GM18502 (cell line): ENCODE data around the gene CASZ1.

Source experiments
- ATAC-seq: cut with Tn5 transposase; IDR thresholded peaks from one replicate; pipeline ENCODE4 v1.9.1; 2021; ENCODE audit warnings: mild to moderate bottlenecking; ENCODE audit not compliant: unreplicated experiment, poor library complexity

CASZ1 gene

DNA sequence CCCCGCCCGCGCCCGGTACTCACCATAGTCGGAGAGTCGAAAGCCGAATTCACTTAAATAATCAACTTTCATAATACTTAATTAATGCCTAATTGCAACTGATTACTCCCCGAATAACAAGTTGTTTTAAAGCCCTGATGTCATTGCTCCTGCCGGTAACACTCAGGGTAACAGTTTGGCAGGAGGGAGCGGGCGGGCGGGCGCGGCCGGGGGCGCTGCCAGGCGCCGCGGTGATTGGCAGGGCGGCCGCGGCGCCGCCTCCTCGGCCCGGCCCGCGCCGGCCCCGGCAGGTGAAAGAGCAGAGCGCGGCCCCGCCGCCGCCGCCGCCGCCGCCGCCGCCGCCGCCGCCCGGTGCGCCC, 102.2 kb downstream of the CASZ1 start:
- peak; percentile 40 for ATAC-seq

DNA sequence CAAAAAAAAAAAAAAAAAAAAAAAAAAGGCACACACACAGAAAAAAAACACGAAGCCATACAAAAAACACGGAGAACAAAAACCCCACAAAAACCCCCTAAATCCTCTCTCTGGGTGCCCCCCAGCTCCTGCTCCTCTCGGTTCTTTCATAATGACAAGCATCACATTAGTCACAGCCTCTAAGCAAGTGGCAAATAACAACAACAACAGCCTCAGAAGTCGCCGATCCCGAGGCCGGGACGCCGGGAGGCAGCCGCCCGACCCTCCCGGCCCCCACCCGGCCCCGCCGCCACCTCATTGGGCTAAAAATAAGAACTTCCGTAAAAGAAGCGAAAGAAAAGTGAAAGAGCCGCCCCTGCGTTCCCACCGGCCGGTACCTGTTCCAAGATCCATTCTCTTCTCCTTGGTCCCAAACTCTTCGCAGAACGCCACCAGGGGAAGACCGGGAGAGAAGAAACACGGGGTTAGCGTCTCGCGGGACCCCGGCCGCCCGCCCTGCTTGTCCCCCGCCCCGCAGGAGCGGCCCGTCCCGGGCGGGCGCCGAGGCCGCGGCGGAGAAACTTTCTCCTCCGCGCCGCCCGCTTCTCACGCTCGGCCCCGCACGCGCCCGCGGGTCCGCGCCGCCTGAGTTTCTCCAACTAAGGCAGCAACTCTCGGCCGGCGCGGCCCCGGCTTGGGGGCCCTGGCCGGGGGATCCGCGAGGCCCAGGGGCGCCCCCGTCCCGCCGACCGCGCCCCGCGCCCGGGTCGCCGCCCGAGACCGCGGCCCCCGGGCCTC, 102.8 kb downstream of the CASZ1 start:
- ATAC-seq = peak; percentile 28

DNA sequence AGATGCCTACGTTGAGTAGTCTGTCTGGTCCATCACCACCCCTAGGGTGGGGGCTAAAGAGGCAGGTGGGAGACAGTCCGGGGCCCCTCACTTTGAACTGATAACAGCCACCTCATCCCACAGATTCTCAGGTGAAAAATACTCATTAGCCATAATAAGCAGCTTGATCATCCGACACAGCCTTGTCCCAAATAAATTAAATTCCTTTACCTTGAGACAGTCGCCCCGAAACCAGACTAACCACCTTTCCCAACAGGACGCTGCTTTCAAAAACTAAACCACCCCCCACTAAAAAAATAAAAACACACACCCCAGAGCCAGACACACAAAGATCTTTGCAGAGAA, 103.3 kb downstream of the CASZ1 start:
- ATAC-seq = no peak

DNA sequence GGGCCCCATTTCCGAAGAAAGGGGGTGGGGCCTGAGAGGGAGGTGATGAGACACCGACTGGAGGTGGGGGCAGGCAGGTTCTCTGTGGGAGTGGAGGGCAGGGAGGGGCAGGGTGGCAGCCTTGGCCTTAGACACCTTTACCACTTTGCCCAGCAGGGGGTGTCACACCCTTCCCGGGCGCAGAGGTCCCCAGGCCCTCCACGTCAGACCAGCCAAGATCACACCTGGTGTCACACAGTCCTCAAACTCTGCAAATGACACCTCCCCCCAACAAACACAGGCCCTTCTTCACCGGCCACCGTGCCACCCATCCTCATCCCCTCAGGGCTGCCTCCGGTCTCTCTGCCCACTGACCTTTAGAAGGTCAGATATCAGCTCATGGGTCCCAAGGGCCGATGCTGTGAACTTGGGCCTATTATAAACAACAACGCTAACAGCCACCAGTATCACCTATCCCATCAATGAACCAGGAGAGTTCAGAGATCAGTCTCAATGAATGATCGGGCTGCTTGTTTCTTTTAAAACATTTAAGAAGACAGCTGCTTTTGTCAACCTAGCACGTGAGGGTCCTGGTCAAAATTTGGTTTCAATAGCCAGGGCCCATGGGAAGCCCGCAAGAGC, 103.9 kb downstream of the CASZ1 start:
- ATAC-seq = no peak

DNA sequence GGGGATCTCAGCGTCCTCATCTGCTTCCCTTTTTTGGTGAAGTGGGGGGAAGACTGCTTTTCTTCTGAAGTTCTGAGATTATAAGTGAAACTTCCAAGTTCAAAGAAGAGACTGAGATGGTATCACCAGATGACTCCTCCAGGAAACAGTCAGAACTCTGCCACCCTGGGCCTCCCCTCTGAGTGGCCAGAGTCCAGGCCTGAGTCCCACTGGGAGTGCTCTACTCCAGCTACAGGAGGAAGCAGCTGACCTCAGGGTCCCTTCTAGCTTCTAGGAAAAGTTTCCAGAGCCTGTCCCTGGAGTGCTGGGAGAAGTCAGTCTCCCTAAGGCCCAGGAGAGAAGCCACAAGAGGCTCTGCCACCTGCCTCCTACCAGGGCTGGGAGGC, 104.7 kb downstream of the CASZ1 start:
- no peak for ATAC-seq

DNA sequence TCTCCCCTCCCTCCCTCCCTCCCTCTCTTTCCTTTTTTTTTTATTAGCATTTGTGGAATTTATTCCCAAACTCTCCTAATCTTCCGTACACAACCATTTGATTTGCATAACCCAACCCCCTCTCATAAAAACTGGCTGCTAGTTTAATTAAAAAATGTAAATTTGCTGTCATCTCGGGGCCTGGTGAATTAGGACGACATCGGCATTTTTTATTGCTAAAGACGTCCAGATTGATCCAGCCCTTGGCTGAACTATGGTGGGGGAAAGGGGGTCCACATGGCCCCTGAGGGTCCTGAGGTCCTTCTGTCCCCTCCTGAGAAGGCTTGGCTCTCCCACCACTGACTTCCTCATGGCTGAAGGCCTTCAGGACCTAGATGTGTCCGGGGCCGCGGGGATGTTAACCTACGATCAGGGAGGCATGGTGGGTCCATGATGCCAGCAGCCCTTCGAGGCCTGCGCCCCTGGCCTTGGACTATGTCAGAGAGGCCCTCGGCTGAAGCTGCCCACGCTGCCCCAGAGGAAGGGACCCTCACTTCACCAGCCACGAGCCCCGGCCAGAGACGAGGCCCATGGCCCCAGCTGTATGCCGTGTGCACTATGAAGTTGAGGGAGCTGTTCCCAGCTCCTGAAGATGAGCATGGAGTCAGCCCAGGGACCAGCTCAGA, 105.2 kb downstream of the CASZ1 start:
- ATAC-seq = no peak

DNA sequence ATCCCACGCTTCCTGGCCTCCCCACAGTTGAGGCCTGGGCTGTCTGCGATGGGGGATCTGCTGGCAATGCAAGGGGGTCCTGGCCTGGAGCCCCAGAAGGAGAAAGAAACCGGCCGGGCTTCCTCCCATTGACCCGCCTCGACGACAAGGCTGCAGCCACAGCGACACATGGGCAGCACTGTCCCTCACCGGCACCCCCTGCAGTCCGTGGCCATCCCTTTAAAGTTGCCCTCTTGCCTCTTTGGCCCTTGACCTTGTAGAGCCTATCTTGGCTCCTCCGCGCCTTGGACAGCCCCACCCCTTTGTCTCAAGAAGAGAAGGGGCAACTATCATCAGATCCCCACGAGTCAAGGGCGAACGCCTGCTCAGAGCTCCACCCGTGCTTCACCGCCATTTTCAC, 106.0 kb downstream of the CASZ1 start:
- no peak for ATAC-seq

DNA sequence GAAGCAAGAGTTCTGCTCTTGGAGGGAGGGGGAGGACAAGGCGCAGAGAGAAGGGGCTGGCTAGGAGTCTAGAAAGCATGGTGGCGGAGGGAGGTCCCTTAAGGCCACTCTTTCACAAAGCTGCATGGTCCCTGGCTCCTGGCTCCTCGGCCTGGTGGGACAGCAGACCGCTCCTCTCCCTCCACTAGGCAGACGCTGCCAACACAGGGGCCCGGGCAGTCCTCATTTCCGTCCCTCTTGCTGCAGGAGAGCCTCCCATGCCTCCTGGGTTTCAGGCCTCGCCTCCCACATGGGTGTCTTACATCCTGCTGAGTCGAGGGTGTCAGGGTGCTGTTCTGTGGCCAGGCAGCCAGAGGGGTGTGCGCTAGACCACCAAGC, 108.0 kb downstream of the CASZ1 start:
- ATAC-seq = no peak

DNA sequence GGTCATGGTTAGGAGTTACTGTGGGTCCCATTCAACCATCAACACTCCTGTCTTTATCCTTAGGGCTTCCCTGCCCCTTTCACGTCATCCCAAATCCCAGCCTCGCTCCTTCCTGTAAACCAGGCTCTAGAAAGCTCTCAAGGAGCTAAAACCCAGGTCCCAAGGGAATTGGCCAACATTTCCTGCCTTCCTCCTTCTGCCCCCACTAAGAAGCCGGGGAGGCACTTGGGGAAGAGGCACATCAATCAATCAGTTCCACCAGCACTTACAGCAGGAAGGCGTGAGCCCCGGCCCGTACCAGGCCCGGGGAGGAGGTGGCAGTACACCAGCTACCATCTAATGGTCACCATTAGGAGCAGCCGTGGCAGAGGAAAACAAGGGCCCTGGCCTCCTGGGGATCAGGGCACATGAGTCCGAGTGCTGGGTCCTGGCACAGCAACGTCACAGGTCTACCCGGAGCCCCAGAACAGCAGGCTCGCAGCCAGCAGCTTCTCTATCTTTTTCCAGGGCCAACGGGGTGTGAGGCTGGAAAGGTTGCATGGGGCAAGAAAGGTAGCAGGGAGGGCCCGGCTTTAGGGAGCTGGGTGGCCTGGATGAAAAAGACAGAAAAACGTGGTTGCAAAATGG, 108.6 kb downstream of the CASZ1 start:
- ATAC-seq = no peak

DNA sequence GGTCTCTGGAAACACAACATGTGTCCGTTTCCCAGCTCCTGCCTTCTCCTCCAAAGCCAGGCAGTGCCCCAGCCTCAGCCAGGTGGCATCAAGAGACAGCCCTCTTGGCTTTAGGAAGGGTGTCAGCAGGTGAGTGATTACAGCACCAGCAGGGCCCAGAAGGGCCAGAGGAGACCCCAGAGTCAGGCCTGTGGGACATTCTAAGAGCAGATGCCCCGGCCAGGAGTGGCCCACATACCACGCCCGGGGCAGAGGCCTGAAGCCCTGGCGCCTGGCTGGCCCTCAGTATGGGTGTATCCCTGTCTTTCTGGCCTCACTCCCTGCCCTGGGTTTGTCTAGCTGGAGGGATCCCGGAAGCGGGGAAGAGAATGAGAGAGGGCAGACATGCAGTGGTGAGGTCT, 109.2 kb downstream of the CASZ1 start:
- no peak for ATAC-seq

DNA sequence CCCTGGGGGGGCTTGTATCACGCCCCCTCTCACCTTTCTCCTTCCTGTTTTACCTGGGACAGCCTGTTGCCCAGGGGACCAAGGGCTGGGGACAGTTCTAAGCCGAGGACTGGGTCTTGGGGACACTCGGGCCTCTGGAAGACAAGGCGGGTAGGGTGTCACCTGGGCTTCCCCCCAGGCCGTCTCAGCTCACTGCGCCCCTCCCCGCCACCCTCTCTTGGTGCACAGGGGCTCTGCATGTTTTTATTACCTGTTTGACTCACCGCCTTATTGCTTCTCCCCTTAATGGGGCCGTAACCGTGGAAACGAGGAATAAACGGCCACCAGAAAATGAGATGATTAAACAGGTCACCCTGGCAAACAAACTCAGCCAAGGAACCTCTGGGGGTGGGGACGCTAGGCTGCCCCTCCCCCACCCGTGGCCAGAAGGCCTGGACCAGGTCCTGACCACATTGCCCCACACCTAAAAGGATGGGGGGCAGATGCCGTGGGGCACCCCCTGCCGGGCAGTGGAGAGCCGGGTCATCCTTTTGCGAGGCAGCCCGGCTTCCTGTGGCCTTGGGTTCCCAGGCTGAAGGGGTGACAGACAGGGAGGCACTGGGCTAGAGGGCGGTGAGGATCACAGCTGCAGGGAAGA, 109.9 kb downstream of the CASZ1 start:
- no peak for ATAC-seq

DNA sequence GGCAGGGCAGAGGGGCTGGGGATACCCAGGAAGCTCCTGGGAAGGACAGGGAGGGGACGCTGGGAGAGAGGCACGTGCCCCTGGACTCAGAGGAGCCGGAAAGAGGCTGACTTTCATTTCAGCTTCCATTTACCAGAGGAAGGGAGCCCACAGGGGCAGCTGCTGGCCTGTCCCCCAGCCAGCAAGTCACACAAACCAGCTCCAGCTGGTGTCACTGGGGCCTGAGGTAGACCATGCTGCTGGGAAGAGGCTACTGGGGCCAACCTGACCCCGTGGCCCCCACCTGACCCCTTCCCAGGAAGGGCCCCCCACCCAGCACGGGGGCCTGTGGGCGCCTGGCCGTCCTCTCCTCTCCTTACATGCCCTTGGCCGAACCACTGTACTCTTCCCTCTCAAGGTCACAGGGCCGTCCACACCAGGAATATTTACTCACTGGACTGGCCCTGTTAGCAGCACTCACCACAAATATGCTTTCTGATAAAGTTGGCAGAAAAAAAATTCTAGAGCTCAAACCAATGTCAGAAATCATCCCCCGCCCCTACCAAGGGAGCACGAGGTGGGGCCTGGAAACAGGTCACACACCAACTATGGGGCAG, 110.5 kb downstream of the CASZ1 start:
- no peak for ATAC-seq

DNA sequence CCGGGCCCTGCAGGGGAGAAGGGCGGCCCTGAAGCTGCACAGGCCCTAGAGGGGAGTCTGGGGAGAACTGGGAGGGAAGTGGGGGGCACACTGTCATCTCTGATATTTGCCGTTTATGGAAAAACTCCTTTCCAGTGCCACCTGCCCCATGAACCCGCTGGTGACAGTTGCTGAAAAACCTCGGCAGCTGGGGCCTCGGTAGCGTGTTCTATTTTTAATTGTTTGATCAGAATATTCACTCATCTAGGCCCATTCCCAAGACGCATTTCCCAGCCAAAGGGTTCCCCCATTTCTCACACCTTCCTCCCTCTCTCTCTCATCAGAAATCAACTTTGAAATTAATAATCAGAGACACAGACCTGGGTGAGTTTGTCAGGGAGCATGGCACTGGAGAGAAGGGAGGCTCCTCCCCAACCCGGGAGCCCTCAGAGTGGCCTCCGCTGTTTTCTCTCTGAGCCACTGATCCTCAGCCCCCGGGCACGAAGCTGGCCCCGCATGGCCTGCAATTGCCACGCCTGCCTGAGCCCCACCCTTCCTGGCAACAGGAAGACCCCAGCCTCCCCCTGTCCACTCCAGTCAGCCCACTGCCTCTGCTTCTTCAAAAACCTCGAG, 111.1 kb downstream of the CASZ1 start:
- ATAC-seq = no peak

DNA sequence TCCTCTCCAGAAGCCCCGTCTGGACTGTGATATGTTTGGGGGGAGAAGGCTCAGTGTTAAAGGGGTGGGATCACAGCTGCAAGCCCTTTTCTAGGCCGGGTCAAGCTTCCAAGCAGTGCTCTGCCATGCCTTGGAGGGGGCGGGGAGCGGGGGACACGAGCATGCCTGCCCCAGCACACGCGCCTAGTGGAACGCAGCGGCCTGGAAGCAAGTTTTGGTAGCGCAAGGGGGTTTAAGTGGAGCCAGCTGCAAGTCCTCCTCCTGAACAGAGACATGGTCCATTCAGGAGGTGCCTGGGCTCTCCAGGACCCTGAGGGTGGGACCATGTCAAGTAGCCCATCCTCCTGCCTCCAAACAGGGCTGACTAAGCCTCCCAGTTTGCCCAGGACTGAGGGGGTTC, 112.2 kb downstream of the CASZ1 start:
- no peak for ATAC-seq

DNA sequence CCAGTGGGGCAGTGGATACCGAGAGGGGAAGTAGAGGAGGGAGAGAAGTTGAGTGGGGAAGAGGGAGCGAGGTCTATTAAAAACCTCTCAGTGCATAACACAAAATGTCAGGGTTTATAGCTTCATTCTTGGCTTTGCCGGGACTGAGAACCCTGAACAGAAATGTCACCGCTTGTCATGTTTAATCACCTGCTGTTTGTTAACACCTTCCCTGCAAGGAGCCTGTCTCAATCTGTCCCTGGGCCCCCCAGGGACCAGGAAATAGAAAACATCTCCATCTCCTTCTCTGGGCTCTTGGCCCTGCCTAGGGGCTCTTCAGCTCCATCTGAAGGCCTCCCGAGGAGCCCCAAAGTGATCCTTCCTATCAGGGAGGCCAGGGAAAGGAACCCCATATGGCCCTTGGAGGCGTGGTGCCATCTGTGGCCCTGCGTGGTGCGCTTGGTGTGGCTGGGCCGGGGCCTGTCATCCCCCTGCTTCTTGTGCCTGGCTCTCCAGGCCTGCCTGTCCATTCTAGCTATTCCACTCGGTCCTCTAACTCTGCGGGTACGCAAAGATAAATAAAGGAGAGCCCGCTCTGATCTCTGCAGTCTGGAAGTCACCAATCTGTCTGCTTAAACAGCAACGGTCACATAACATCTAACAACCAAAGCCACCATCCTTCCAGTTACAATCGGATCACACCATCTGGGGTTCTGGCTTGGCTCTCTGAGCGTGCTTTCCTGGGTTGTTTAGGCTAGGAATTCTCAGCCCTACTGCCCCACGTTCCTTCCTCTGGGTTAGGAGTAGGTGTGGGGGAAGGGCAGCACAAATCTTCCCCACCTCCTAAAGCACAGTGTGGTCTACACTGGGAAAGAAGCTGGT, 113.8 kb downstream of the CASZ1 start:
- no peak for ATAC-seq

DNA sequence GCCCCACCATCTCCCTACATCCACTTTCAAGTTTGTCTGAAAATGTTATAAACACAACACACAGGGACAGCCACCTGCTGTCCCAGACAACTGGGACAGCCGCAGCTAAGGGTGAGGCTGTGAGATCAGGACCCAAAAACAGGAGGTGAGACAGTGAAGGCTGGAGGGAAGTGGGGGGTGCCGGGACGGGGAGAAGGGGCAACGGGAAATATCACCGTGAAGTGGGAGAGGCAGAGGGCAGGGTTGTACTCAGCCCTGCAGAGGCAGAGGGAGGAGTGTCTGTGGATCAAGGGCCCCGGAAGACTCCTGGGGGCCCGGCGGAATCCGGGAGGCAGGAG, 114.4 kb downstream of the CASZ1 start:
- ATAC-seq = no peak

DNA sequence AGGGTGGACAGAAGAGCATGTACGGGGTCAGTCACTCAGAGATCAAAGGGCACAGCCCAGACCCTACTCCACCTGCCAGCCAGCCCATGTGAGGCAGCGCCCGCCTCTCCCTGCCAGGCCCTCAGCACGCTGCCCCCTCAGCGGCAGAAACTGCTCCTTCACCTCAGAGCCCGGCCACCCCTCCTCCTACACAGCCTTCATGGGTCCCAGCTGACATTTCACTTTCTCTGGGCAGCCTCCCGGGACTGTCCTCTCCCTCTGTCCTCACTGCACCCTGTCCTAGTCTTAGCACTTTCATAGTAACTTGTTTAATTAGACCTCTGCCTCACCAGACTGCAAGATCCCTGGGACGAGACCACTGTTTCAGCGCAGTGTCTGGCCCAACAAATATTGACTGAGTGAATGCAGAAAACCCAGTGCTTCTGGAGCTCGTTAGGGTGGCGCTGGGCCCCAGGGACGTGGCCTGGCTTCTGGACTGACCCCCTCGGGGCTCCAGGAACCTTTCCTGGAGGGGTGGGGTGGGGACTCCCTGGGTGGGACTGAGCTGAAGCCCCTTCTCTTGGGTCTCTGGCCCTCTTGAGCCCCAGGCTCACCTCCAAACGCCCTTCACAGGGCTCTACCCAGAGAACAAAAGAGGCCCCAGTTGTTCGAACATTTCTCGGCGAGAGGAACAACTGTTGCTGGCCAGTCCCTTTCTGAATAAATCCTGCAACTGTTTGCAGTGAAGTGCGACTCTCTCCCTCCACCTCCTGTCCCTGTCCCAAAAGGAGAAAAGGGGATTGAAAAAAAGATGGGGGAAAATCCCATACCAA, 114.9 kb downstream of the CASZ1 start:
- ATAC-seq = no peak

DNA sequence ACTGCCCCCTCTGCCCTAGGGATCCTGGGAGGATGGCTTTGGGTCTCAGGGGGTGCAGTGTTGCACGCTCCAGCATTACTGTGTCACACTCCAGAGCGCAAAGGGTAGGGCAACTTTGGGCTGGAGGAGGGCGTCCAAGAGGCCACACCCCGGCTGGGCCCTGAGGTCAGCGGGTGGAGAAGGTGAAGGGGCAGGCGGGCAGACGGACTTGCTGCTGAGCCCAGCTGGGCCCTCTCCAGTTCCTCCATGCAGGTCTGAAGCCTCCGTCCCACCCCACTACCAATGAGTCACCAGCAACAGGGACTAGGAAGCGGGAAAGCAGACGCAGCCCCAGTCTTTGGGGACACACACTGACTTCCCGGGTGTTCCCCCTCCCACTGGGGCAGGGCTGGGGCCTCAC, 116.0 kb downstream of the CASZ1 start:
- no peak for ATAC-seq
